Brain pericyte (primary cell): ENCODE results near the gene MRPS6.

ENCODE experiments used
- DNase-seq: peaks from one replicate; pipeline ENCODE4 v3.0.0-alpha.2; 2012; ENCODE audit warnings: low read depth, low spot score

MRPS6 gene

GRCh38 chr21:34132926-34133325 lies 59.5 kb downstream of the MRPS6 start:
- no peak for DNase-seq

- no peak for DNase-seq
Measured at GRCh38 chr21:34133392-34133791, 60.0 kb downstream of the MRPS6 start.

- DNase-seq, result no peak
Measured at GRCh38 chr21:34133802-34134201, 60.4 kb downstream of the MRPS6 start.

GRCh38 chr21:34135330-34135729 lies 62.0 kb downstream of the MRPS6 start:
- no peak for DNase-seq

- no peak for DNase-seq
Measured at GRCh38 chr21:34141373-34141772, 68.0 kb downstream of the MRPS6 start.

GRCh38 chr21:34143685-34144182 lies 70.4 kb downstream of the MRPS6 start:
- DNase-seq, result no peak

- DNase-seq, result no peak
Measured at GRCh38 chr21:34144224-34144623, 70.8 kb downstream of the MRPS6 start.

- DNase-seq, result no peak
Measured at GRCh38 chr21:34147792-34148418, 74.5 kb downstream of the MRPS6 start.

GRCh38 chr21:34148419-34148804 lies 75.0 kb downstream of the MRPS6 start:
- no peak for DNase-seq

- no peak for DNase-seq
Measured at GRCh38 chr21:34148826-34149558, 75.6 kb downstream of the MRPS6 start.

- no peak for DNase-seq
Measured at GRCh38 chr21:34152500-34152899, 79.1 kb downstream of the MRPS6 start.

GRCh38 chr21:34154878-34155277 lies 81.5 kb downstream of the MRPS6 start:
- DNase-seq, result no peak

- no peak for DNase-seq
Measured at GRCh38 chr21:34156957-34157356, 83.6 kb downstream of the MRPS6 start.

- no peak for DNase-seq
Measured at GRCh38 chr21:34157521-34157920, 84.1 kb downstream of the MRPS6 start.

GRCh38 chr21:34158866-34159835 lies 85.8 kb downstream of the MRPS6 start:
- DNase-seq, result no peak

GRCh38 chr21:34166468-34166867 lies 93.1 kb downstream of the MRPS6 start:
- no peak for DNase-seq

- DNase-seq, result no peak
Measured at GRCh38 chr21:34170886-34171285, 97.5 kb downstream of the MRPS6 start.

GRCh38 chr21:34174470-34174869 lies 101.1 kb downstream of the MRPS6 start:
- DNase-seq, result no peak

GRCh38 chr21:34176448-34176847 lies 103.1 kb downstream of the MRPS6 start:
- DNase-seq, result no peak

GRCh38 chr21:34177919-34178567 lies 104.7 kb downstream of the MRPS6 start:
- no peak for DNase-seq

GRCh38 chr21:34179204-34179935 lies 106.0 kb downstream of the MRPS6 start:
- DNase-seq, result no peak
